Fibroblast of skin of abdomen (primary cell): ENCODE measurements around the gene DUSP10.
A peak's percentile ranks its signal among the peaks of the same experiment; 100 is the strongest.

Source experiments
- DNase-seq: peaks from one replicate; pipeline ENCODE4 v3.0.0-alpha.2; 2013

DUSP10 gene

DNA sequence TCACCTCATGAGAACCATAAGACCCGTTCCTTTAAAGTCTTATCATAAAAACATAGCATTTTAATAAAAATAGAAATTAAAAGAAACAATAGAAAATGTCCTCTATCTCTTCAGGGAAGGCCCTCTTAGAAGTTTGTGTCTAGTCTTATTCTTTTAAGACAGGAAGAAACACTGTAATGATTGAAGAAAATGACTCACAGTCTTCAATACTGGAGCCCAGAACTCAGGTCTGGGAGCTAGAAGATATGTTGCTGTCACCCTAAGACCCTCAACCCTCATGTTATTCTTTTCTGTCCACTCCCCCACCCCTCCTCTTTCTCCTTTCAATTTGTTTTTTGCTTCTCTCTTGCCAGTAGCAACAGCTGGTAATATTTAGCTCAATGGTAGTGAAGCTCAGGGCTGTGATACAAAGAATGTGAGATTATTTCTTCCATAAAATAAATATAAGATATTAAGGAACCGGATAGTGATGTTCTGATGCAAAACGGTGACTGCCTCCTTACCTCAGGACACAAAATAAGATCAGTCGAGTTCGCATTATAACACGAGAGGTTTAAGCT, 12.0 kb downstream of the DUSP10 start:
- no peak for DNase-seq

- DNase-seq, result no peak
Observed at GRCh38 chr1:221728037-221728505, 13.8 kb downstream of the DUSP10 start.

DNA sequence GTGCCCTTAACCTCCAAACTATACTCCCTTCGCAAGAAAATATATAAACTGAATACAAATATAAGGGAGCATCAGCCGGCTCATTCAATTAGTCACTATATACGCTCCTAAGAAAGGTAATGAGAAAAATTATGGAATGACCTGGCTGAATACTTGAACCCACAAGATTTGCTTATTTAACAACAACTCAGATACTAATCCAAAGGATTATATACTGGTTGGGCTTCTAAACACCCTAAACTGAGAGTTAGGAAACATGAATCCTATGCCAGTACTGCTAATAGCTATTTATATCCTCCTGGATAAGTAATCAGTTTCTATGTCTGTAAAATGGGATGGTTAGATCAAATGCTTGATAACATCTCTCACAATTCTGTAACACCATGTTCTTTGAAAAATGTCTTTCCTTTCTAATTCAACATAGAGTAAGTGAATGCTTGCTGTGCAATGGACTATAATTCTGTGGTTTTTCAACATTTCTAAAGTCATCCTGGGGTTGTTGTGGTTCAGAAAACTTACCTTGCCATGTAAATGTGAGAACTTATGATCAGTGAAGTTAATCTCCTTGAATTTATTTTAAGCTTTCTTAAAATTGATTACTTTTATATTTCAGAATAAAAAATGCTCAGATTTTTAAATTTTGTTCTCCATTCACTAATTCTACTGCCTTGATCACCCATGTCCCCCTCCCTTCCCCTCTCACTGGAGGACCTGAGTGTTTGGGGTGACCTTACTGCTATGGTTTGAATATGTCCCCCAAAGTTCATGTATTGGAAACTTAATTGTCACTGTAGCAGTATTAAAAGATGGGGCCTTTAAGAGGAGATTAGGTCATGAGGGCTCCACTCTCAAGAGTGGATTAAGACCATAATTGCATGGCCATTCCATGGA, 14.5 kb downstream of the DUSP10 start:
- DNase-seq, result no peak

DNA sequence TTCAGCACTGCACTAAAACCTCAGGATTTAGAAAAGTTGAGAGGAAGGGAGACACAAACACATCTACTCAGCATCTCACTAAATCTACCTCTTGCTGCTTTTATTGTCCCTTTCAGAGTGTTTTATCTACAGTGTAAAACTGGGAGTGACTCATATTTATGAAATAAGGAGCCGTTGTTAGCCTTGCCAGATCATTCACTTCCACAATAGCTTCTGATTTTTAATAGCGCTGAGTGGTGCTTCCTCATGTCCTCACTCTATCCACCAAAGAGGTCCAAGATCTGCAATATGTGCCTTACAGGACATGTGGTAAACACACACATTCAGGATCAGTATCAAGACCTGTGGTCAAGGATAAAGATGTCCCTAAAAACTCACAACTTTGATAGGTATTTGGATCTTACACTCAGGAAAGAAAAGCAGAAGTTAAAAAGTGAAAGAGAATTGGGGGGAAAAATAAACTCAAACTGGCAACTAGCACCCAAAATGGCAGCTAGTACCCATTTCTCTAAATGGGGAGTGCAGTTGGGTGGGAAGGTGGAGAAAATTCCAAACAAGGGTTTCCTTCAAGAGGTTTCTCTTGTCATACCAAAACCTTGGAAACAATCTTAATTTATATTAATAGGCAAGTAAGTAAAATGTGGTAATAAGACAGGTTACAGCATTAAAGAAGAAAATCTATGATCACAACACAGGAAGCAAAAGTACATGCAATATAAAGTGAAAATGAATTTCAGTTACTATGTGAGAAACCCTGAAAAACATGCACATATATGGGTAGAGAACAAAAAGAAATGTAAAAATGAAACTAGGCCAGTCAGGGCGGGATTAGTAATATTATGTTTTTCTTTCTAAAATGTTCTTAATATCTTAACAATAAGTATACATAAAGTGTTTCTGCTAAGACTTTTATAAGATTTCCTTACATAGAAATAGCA, 15.9 kb downstream of the DUSP10 start:
- DNase-seq, result no peak

GRCh38 chr1:221724931-221725605, 16.8 kb downstream of the DUSP10 start:
- peak; percentile 55 for DNase-seq

DNA sequence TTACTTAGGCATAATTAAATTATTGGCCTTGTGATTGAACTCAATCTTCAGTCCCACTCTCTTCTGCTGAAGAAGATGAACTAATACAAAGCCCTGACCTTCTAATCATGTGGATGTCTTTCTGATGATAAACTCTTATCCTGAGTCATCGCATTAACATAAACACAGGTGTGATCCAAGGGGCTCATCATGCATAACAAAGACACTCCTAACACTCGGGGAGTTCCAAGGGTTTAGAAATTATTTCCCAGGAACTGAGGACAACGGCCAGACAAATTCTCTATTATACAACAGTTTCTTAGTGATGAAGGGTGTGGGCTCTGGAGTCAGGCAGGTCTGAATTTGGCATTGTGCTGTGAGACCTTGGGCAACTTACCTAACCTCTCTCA, 18.0 kb downstream of the DUSP10 start:
- DNase-seq, result no peak

DNA sequence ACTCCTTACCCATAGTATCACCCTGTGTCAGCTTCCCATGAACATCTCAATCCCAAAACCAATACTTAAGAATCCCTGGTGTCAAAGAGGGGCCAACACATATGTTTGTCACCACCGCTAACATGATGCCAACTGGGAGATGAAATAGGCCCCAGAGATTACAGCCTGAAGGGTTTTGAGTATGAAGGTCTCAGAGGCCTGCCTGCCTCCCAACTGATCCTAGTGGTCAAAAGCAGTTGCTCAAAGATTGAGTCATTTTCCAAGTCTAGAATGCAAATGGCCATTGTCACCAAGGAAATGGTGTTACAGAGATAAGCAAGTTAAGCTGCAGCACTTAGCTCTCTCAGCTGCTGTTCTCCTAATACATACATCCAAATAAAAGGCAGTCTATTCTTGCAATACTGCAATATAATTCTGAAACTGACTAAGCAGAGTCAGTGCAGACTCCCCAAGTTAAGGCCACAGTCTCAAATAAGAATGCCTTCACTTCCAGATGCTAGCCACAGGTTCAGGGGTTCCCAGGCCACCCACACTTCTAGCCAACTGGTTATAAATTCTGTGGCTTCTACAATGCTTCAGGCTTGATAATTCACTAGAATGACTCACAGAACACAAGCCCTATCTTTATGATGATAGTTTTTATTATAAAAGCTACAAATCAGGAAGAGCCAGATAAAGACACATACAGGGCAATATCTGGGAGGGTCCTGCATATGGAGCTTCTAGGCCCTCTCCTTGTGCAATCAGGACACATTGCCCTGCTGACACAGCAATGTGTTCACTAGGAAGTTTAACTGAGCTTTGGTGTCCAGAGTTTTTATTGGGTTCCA, 18.7 kb downstream of the DUSP10 start:
- DNase-seq, result peak; percentile 74

- DNase-seq, result no peak
Observed at GRCh38 chr1:221722254-221723017, 19.5 kb downstream of the DUSP10 start.

GRCh38 chr1:221720545-221720944, 21.3 kb downstream of the DUSP10 start:
- no peak for DNase-seq

DNA sequence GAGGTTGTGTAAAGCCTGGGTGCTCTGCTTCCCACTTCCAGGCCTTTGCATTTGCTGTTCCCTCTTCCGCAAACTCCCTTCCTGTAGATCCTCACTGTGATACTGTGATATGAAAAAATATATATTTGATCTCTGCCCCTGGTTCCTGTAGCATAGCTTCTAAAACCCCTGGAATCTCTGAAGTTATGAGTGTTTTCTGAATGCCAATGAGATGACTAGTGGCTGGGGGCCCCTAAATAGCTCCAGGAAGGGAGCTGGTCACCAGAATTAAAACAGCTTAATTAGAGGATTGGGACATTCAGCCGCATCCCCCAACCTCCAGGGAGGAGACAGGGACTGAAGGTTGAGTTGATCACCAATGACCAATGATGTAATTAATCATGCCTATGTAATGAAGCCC, 21.9 kb downstream of the DUSP10 start:
- DNase-seq, result peak; percentile 73

DNA sequence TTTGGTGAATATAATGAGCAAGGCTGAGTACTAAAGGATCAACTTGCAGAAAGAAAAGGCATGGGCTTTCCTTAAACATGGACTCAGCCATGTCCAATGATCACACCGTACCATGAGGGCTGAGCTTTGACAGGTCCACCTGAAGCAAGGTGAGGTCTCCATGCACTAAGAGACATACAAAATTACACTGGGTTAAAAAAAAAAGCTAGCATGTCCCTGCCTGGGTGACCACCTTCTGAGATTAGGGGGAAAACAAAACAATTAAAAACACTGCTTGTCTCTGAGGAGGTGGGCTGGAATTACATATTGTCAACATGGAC, 22.7 kb downstream of the DUSP10 start:
- DNase-seq, result no peak

GRCh38 chr1:221718381-221719277, 23.3 kb downstream of the DUSP10 start:
- peak; percentile 99 for DNase-seq

DNA sequence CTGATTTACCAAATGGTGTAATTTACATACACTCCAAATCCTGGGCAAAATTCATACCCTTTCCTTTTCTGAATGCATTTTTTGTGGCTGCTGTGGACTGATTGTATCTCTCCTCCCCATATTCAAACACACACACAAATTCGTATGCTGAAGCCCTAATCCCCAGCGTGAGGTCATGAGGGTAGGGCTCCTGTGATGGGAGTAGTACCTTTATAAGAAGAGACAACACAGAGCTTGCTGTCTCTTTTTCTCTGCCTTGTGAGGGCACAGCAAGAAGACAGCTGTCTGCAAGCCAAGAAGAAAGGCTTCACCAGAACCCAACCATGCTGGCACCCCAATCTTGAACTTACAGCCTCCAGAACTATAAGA, 24.4 kb downstream of the DUSP10 start:
- no peak for DNase-seq

DNA sequence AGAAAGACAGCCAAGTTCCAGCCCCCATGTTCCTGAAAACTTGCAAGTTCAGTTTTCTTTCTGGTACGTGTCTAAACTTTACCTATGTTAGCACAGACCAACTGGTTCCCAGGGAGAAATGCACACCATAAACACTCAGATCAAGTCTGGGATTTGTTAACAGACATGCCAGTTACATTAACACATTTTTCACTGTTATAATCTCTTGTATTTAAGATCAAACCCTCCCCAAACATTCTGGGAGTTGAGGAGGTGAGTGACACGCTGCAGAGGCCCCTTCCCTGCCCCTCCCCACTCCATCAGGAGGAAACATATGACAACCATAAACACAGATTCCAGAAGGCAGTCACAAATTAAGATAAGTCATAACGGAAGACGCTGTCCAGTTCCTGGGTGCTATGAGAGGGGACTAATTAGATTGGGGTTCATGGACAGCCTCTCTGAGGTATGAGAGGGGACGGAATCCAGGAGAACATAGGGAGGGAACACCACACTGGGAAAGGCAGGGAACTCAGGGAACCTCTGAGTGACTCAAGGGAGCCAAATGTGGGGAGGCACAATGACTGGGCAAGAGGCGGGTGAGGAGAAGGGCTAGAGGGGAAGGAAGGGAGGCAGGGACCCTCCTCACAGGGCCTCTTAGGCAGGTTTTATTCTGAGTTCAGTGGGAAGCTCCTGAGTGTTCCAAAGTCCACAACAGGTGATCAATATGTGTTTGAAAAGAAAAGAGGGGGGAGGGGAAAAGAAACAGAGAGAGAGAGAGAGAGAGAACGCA, 25.0 kb downstream of the DUSP10 start:
- DNase-seq, result no peak

DNA sequence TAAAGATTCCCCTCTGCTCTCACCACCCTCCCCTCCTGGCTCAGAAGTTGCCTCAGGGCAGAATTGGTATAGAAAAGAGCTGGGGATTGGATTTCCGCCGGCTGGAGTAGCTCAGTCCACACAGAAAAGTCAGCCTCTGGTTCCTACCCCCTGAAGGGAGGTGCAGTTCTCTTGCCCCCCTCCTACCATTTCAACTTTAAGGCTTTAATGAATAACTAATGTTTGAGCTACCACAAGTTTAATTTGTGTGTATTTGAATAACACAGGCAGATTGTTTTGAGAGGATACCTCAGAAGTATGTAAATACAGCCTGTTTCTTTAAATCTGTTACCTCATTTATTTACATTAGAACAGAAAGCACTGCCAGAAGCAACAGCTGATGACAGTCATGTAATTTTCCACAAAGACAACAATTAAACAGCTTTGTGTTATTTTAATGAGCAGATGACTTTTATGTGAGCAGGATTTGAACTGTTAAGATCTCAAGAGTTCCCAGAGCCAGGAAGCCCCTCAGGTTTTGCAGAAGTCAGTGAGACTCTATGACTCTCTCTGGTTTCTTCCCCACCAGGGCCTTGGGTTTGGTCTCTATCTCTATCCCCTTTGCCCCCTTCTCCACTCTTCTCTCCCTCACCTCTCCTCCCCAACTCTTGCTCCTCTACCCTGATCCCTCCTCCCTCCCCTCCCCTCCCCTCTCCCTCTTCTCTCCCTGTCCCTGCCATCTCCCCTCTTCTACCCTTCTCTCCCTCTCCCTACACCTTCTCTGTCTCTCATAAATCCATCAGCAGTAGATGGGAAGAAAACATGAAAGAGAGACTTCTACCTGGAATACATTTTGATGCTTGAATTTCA, 26.3 kb downstream of the DUSP10 start:
- peak; percentile 22 for DNase-seq

GRCh38 chr1:221714227-221715152, 27.4 kb downstream of the DUSP10 start:
- no peak for DNase-seq
